ENCODE data around the gene CRELD1.
"Not testable (repeated sequence)": the region's sequence is repeated elsewhere in the genome, so short reads cannot be mapped to it uniquely, and the experiment has no call there.

CRELD1 gene

DNA sequence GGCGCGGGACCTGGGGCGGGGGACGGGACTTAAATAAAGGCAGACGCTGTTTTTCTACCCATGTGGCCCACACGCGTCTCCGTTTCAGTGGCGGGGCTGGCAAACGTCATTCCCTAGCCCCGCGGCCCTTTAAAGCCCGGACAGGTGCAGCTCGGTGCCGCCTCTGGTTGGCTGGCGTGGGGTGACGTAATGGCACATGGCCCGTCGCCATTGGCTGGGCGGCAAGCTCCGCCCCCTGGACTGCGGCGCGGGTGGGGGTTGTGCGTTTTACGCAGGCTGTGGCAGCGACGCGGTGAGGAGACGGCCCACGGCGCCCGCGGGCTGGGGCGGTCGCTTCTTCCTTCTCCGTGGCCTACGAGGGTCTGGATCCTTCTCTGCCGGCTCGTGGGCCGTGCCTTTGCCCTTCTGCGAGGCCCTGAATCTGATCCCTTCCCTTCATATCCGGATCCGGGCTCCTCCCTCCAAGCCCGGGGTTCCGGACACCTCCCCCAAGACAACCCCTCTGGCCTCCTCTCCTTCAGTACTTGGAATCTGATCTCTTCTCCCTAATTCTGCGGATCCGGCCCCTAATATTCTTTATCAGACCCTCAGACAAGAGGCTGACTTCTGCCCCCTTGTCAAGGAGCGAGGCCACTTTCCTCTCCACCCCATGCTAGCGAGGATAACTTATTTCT is at the start of gene CRELD1:
TSS of gene CRELD1 (plus strand) at position 274 of the 674 bp plus-strand sequence. CDS start 605 bp downstream, outside the sequence.
- peak; percentile 97 for DNase-seq

DNA sequence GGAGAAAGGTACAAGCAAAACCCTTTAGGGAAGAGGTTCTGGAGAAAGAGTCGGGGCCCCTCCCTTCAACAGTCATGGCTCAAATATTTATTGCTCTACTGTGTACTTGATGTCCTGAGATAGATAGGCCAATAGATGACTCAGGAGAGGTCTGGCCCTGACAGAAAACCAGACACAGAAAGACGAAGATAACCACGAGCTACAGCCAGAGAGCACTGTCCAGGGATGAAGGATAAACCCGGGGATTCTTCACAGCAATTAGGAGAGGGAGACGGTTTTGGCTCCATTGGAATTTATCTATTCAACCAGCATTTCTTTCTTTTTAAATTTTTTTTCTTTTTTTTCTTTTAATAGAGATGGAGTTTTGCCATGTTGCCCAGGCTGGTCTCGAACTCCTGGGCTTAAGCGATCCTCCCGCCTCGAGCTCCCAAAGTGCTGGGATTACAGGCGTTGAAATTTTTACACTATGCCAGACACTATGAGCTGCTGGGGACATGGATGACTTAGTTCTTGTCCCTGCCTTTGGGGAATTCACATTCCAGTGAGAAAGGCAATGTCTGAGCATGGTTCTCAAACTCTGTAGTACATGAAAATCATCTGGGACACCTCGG is 49.0 kb upstream of the CRELD1 start:
- no peak for DNase-seq

DNA sequence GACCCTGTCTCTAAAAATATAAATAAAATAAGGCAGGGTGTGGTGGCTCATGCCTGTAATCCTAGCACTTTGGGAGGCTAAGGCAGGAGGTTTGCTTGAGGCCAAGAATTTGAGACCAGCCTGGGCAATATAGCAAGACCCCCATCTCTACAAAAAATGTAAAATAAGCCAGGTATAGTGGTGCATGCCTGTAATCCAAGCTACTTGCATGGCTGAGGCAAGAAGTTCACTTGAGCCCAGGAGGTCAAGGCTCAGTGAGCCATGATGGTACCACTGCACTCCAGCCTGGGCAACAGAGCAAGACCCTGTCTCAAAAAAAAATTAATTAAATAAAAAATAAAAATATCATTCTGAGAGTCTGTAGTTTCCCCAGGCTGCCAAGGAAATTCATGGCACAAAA is 47.3 kb upstream of the CRELD1 start:
- no peak for DNase-seq

GRCh38 chr3:9887480-9887879 is 46.2 kb upstream of the CRELD1 start:
- no peak for DNase-seq

GRCh38 chr3:9888540-9888939 is 45.1 kb upstream of the CRELD1 start:
- no peak for DNase-seq

DNA sequence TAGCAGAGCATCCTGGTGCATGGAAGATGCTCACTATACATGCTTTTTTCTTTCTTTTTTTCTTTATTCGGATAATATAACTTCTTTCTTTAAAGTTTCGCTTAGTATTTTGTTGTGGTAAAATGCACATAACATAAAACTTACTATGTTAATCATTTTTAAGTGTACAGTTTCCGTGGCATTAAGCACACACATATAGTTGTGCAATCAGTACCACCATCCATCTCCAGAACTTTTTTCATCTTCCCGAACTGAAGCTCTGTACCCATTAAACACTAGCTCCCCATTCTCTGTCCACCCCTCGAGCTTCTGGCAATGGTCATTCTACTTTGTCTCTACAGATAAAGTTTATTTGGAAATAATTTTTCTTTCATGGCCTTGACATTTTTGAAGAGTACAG is 44.2 kb upstream of the CRELD1 start:
- DNase-seq: no peak

- peak; percentile 91 for DNase-seq
Measured at GRCh38 chr3:9890249-9891071, 43.2 kb upstream of the CRELD1 start, which contains the start of gene JAGN1. Gene JAGN1, plus strand, starts transcription at chr3:9890610. Its CDS starts 113 bp downstream, at chr3:9890723.

DNA sequence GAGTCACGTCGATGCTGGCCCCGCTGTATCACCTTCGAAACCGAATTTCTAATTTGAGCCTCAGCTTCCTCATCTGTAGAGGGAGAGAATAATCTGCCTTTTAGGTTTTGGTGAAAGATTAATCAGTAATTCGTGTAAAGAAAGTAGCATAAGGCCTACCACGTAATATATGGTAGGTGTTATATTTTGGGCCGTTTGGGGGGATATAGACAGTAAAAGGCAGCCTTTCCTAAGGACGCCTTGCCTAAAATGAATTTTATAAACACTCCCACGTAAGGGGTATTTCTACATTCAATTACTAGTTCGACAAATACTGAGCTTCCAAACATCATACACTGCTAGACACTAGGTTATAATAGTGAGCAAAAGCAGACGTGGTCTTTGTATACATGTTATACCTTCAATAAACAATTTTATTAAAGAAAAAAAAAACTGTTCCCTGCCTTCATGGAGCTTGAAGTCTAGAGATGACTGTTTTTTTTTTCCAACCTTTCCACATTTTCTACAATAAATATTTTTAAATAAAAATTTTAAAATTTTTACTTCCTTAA is 42.5 kb upstream of the CRELD1 start:
- DNase-seq: no peak

GRCh38 chr3:9893739-9894138 is 39.9 kb upstream of the CRELD1 start:
- no peak for DNase-seq

DNA sequence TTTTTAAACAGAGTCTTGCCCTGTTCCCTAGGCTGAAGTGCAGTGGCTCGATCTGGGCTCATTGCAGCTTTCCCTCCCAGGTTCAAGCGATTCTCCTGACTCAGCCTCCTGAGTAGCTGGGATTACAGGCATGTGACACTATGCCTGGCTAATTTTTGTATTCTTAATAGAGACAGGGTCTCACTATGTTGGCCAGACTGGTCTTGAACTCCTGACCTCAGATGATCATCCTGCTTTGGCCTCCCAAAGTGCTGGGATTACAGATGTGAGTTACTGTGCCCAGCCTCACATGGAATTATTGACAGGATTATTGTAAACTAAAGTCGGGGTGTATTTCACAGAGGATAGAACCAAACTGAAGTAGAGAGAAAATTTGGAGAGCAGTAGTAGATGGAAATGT is 37.9 kb upstream of the CRELD1 start:
- DNase-seq: not testable (repeated sequence)

- DNase-seq: not testable (repeated sequence)
Measured at GRCh38 chr3:9896755-9897407, 36.8 kb upstream of the CRELD1 start.

DNA sequence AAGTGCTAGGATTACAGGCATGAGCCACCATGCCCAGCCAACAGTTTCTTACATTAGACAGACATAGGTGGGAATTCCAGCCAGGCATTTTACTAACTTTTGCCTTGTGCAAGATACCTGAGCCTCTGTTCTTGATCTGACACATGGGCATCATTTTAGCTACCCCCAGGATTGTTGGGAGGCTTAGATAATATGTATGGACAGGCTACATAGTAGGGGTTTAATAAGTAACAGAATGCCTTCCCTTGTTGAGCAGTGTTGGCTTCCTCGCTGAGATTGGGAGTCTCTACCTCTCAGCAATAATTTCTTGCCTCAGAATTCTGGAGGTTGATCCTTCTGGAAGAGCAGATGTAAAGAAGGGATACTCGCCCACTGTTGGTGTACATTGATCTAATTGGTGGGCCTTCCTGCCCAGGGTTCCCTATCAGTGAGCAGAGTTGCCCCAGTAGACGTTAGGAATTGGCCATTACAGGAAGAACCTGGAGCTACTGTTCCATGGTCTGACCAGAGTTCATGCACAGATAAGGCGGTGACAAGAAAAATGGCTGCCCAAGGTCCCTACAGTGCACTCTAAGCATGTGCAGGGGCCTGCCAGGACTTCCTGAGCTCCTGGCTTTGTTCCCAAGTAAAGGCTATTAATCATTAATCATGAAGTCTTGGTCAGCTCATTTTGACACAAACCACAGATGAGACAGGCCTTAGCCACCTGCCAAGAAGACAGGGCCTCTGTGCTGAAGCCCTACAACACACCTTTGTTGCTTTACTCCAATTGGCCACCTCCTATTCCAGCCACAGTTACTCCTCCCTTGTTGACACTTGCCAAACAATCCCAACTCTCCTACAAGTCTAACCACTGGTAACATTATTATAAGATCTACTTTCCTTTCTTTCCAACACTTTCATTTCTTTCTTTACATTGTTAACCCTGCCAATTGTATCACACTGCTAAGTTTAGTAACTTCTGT is 35.9 kb upstream of the CRELD1 start:
- no peak for DNase-seq

GRCh38 chr3:9898467-9899241 is 35.0 kb upstream of the CRELD1 start:
- no peak for DNase-seq

- no peak for DNase-seq
Measured at GRCh38 chr3:9899289-9899791, 34.3 kb upstream of the CRELD1 start.

DNA sequence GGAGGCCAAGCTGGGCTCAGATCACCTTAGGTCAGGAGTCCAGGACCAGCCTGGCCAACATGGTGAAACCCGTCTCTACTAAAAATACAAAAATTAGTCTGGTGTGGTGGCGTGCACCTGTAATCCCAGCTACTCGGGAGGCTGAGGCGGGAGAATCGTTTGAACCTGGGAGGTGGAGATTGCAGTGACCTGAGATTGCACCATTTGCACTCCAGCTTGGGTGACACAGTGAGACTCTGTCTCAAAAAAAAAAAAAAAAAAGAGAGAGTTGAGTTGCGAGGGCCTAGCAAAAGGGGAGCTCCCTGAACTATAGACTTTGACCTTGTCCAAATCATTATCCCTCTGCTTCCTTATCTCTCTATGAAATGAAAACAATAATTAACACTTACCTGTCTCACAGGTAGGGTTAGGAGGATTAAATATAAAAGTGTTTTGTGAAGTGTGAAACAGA is 32.6 kb upstream of the CRELD1 start:
- not testable (repeated sequence) for DNase-seq

- DNase-seq: peak; percentile 39
Measured at GRCh38 chr3:9901967-9902366, 31.7 kb upstream of the CRELD1 start.

- DNase-seq: no peak
Measured at GRCh38 chr3:9902372-9903237, 31.0 kb upstream of the CRELD1 start, which contains the start of gene IL17RE. Gene IL17RE, plus strand, starts transcription at chr3:9902848. Its CDS starts 85 bp downstream, at chr3:9902933.

DNA sequence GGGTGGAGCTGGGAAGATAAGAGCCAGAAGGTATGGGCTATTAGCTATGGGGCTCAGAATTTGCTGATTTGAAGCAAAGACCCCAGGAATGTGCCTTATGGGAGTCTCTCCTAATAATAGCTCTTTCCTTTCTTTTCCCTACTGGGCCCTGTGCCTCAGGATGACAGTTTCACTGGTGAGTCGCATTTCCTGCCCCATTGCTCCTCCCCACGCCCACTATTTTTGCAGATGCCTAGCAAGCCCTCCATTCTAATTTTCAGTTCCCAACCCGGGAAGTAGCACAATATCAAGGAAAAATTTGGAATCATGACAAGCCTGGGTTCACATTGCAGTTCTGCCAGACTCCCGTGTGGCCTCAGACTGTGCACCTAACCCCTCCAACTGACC is 30.4 kb upstream of the CRELD1 start:
- DNase-seq: no peak

DNA sequence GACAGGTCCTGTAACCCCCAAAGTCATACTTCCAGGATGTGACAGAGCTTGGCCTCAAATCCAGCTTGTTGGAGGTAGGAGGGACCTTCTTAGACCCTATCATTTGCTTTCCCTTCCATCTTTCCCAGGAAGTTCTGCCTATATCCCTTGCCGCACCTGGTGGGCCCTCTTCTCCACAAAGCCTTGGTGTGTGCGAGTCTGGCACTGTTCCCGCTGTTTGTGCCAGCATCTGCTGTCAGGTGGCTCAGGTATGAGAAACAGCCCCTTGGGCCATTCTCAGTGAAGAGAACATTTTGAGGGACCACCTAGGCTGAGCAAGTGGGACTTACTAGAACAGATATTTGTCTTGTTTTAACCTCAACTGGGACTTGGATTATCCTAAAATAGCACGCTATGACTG is 29.7 kb upstream of the CRELD1 start:
- no peak for DNase-seq
